AG04450 (cell line): ENCODE measurements around the gene TRIM7. TPM values are rescaled to one million over a fixed set of nuclear protein-coding genes. Genes with fewer than 3 reads are reported as not detected.
"Not testable (repeated sequence)": the region's sequence is repeated elsewhere in the genome, so short reads cannot be mapped to it uniquely, and the experiment has no call there.

Experiments used
- CTCF ChIA-PET: fragments of 300-600, 350-600 bp; formaldehyde crosslinking; extraction: SDS; loops from one replicate; lab custom pipeline; 2022; ENCODE audit warnings: antibody characterized with exemption, inconsistent platforms; lab: Charles Lee
- POLR2A ChIA-PET: fragments of 350-600 bp; formaldehyde crosslinking; extraction: SDS; loops from one replicate; lab custom pipeline; 2021; ENCODE audit warnings: antibody characterized with exemption, inconsistent platforms; lab: Yijun Ruan, JAX
- DNase-seq: peaks from one replicate; pipeline ENCODE4 v3.0.0-alpha.2; 2011; ENCODE audit warnings: low read depth, low spot score
- H3K27ac ChIP-seq: one replicate; pipeline ENCODE4 v1.5.1; 2012; ENCODE audit warnings: low read depth, low read length, control low read depth
- H3K27me3 ChIP-seq: one replicate; pipeline ENCODE4 v1.6.0; 2012; ENCODE audit warnings: low read length; ENCODE audit not compliant: control insufficient read depth, insufficient read depth
- H3K4me3 ChIP-seq: 2 replicates; pipeline ENCODE4 v1.5.1; 2011; ENCODE audit warnings: mild to moderate bottlenecking, low read depth, low read length, control low read depth
- H3K9me3 ChIP-seq: 2 replicates; pipeline ENCODE4 v1.5.1; 2012; ENCODE audit warnings: low read length; ENCODE audit not compliant: control insufficient read depth, insufficient read depth
- CTCF ChIP-seq: IDR thresholded peaks from 2 replicates; pipeline ENCODE4 v1.5.1; 2011; ENCODE audit warnings: low read depth, low read length, control low read depth, inconsistent platforms
- polyA plus RNA-seq: library from polyadenylated mRNA; depleted of rRNA; stranded (reverse); fragments of >200 nt; gene quantifications from 2 replicates; pipeline ENCODE4 v1.2.3, GENCODE V29; 2011

Gene TRIM7
- polyA plus RNA-seq, 1 experiment, result 1.1 TPM

GRCh38 chr5:181212934-181213333, 7.9 kb upstream of the TRIM7 start:
- CTCF ChIA-PET, result no interaction called here
- Histone ChIP-seq H3K9me3 (no peaks in the 10 kb centered on the region), H3K27ac (no peak overlapping the region), H3K4me3 (no peak overlapping the region), H3K27me3 (peaks cover 3% of the 10 kb centered on the region)
- DNase-seq, result no peak
- no peak for TF ChIP-seq CTCF
- POLR2A ChIA-PET, result no interaction called here

GRCh38 chr5:181212080-181212479, 7.1 kb upstream of the TRIM7 start:
- Histone ChIP-seq H3K27ac (no peak overlapping the region), H3K4me3 (no peak overlapping the region), H3K27me3 (peaks cover 3% of the 10 kb centered on the region), H3K9me3 (no peaks in the 10 kb centered on the region)
- no peak for TF ChIP-seq CTCF
- no peak for DNase-seq
- ChIA-PET POLR2A (interaction anchor here (0.5 kb wide), 1 partner anchor 11 kb away, joined by 3 read pairs; no protein-coding TSS in a partner anchor), CTCF (no interaction called here)

- POLR2A ChIA-PET, result interaction anchor here (0.5 kb wide), 1 partner anchor 12 kb away, joined by 3 read pairs; no protein-coding TSS in a partner anchor
- TF ChIP-seq CTCF, result no peak
- H3K9me3 ChIP-seq, result no peaks in the 10 kb centered on the region
- H3K4me3 ChIP-seq, result no peak overlapping the region
- no peak for DNase-seq
- H3K27ac ChIP-seq, result no peak overlapping the region
- H3K27me3 ChIP-seq, result peaks cover 3% of the 10 kb centered on the region
- CTCF ChIA-PET, result interaction anchor here (1.2 kb wide), 1 partner anchor 26 kb away, joined by 3 read pairs; no protein-coding TSS in a partner anchor
Observed at GRCh38 chr5:181211208-181211607, 6.2 kb upstream of the TRIM7 start.

- CTCF ChIA-PET, result interaction anchor here (1.2 kb wide), 1 partner anchor 26 kb away, joined by 3 read pairs; no protein-coding TSS in a partner anchor
- POLR2A ChIA-PET, DNase-seq, H3K27ac ChIP-seq, H3K4me3 ChIP-seq, H3K27me3 ChIP-seq, H3K9me3 ChIP-seq: not testable (repeated sequence)
Observed at GRCh38 chr5:181210698-181211097, 5.7 kb upstream of the TRIM7 start.

GRCh38 chr5:181210148-181210547, 5.2 kb upstream of the TRIM7 start:
- H3K9me3 ChIP-seq, H3K27ac ChIP-seq, H3K4me3 ChIP-seq, POLR2A ChIA-PET, DNase-seq, H3K27me3 ChIP-seq: not testable (repeated sequence)
- CTCF ChIA-PET, result interaction anchor here (1.2 kb wide), 1 partner anchor 25 kb away, joined by 3 read pairs; no protein-coding TSS in a partner anchor

GRCh38 chr5:181209006-181209405, 4.0 kb upstream of the TRIM7 start:
- ChIA-PET POLR2A (interaction anchor here (0.7 to 3.4 kb wide), 3 partner anchors 14 to 381 kb away, joined by 3 to 72 read pairs (median 25); partner anchors contain the start of gene TRIM41), CTCF (interaction anchor here (1.2 kb wide), 1 partner anchor 17 kb away, joined by 3 read pairs; no protein-coding TSS in a partner anchor)
- not testable (repeated sequence) for H3K27me3 ChIP-seq, H3K9me3 ChIP-seq, DNase-seq, H3K4me3 ChIP-seq, H3K27ac ChIP-seq
